Mucosa of rectum (tissue), 2 donors: Measurements from ENCODE around the gene PRICKLE1.

Experiments
- H3K27ac ChIP-seq, 2 donors: one replicate each; pipeline ENCODE4 v1.7.0; 2013; ENCODE audit warnings: inconsistent platforms in 2 of 2, low read depth in 2 of 2, low read length in 2 of 2
- H3K27me3 ChIP-seq, 2 donors: one replicate each; pipeline ENCODE4 v1.7.0; 2013; ENCODE audit warnings: low read length in 2 of 2; ENCODE audit not compliant: control insufficient read depth in 2 of 2, insufficient read depth in 2 of 2
- H3K36me3 ChIP-seq, 2 donors: one replicate each; pipeline ENCODE4 v1.7.0; 2013; ENCODE audit warnings: low read length in 2 of 2; ENCODE audit not compliant: control insufficient read depth in 2 of 2, insufficient read depth in 2 of 2
- H3K4me1 ChIP-seq, 2 donors: one replicate each; pipeline ENCODE4 v1.7.0; 2013; ENCODE audit warnings: low read length in 2 of 2, mild to moderate bottlenecking in 1 of 2; ENCODE audit not compliant: control insufficient read depth in 2 of 2, insufficient read depth in 2 of 2
- H3K4me3 ChIP-seq, 2 donors: one replicate each; pipeline ENCODE4 v1.7.0; 2013; ENCODE audit warnings: low read length in 2 of 2
- H3K9ac ChIP-seq, 2 donors: one replicate each; pipeline ENCODE4 v1.7.0; 2013; ENCODE audit warnings: low read length in 2 of 2, low read depth in 1 of 2, mild to moderate bottlenecking in 1 of 2
- H3K9me3 ChIP-seq, 2 donors: one replicate each; pipeline ENCODE4 v1.7.0; 2013; ENCODE audit warnings: low read length in 2 of 2; ENCODE audit not compliant: control insufficient read depth in 2 of 2
- donor health status: healthy.
- donor health status: Normal muscosa, but diverticular disease.

PRICKLE1 gene

GRCh38 chr12:42615006-42615405 is 25.5 kb upstream of the PRICKLE1 start:
- no peak overlapping the region for H3K9ac ChIP-seq
- H3K27ac ChIP-seq: no peak overlapping the region
- H3K9me3 ChIP-seq: peaks cover 4 to 11% of the 10 kb centered on the region in 2 donors
- H3K27me3 ChIP-seq: no peaks in the 10 kb centered on the region
- H3K4me1 ChIP-seq: no peaks in the 10 kb centered on the region
- H3K36me3 ChIP-seq: no peaks in the 10 kb centered on the region
- H3K4me3 ChIP-seq: no peak overlapping the region

DNA sequence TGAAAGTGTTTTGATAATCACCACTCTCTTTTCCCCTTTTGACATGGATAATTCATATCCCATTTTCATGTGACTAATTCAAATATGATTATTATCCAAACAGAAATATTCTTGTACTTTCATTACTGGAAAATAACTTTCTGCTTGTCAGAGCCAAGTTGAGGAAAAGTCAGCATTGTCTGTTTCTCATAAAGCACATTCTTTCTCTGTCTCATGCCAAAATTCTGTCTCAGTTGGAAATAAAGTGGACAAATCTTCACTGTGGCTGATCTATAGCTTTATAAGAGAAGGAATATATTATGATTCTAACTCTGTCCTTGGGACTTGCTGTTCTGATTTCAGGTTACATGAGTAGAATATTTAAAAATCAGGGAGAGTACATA is 22.7 kb upstream of the PRICKLE1 start:
- Histone ChIP-seq H3K9ac (no peak overlapping the region), H3K27me3 (no peaks in the 10 kb centered on the region), H3K27ac (no peak overlapping the region), H3K36me3 (no peaks in the 10 kb centered on the region), H3K9me3 (no peaks in the 10 kb centered on the region), H3K4me1 (no peaks in the 10 kb centered on the region), H3K4me3 (no peak overlapping the region)

DNA sequence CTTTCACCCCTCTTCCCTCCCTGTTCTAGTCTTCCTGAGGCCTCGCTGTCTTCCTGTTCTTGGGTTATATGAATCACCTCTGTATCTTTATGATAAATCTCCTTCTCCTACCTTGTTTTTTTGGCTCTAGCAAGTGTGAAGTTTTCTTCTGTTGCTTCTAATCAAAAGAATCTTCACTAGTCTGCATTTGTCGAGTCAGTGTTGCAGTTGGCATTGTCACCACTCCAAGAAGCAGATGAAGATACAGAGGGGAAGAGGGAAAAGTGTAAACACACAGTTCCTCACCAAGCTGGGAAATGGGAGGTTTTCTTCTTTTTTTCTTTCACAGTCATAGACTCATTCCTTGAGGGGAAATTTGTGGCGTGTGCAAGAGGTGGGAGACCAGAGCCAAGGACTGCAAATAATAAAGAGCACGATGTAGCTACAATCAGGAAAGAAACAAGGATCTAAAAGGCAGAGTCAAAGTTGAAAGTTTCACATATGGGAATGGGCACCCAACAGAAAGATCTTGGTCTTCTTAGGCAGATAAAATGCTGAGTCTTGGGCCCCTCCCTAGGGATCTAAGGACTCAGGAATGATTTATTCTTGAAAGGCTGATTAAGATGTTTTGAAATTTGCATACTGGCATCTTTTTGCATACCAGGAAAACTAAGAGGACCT is 22.2 kb upstream of the PRICKLE1 start:
- Histone ChIP-seq H3K27me3 (no peaks in the 10 kb centered on the region), H3K9me3 (no peaks in the 10 kb centered on the region), H3K27ac (no peak overlapping the region), H3K4me3 (no peak overlapping the region), H3K9ac (no peak overlapping the region), H3K36me3 (no peaks in the 10 kb centered on the region), H3K4me1 (no peaks in the 10 kb centered on the region)

DNA sequence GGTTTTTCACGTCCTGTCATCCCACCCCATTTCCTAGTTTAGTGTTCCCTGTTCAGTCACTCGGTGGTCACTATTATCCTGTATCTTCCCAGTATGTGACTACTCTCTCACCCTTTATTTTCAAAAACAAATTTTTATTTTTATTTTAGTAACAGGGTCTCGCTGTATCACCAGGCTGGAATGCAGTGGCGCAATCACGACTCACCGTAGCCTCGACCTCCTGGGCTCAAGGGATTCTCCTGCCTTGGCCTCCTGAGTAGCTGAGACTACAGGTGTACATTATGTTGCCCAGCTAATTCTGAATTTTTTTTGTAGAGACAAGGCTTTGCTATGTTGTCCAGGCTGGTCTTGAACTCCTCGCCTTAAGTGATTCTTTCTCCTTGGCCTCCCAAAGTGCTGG is 20.1 kb upstream of the PRICKLE1 start:
- Histone ChIP-seq H3K4me1 (no peaks in the 10 kb centered on the region), H3K9ac (no peak overlapping the region), H3K9me3 (no peaks in the 10 kb centered on the region), H3K36me3 (no peaks in the 10 kb centered on the region), H3K4me3 (no peak overlapping the region), H3K27ac (no peak overlapping the region), H3K27me3 (no peaks in the 10 kb centered on the region)

DNA sequence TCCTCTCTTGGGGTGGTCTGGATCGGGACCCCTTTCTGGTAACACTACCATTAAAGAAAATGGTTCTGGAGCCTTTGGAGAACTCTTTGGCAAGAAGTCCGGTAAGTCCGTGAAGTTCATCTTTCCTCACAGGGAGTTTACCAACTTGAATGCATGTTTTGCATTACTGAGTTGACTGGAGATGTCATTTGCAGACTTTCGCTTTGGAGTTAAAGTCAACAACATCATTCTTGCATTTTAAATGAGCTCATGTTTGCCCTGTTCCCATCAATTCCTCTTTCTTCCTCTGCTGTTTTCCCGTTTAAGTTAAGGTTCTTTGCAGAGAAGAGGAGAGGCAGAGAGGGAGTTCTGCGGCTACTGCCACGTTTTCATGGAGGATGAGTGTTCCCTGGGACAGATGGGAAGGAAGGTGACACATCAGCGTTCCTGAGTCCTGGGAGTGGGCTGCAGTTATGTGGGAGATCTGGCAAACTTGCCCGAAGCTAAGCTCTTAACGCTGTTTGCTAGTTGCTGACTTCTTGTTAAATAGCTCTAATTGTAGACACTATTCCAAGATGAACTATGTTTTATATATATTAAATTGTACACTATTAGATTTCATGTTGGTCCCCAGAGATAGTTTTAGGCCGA is 18.8 kb upstream of the PRICKLE1 start:
- Histone ChIP-seq H3K36me3 (no peaks in the 10 kb centered on the region), H3K4me1 (no peaks in the 10 kb centered on the region), H3K4me3 (no peak overlapping the region), H3K27ac (no peak overlapping the region), H3K9me3 (no peaks in the 10 kb centered on the region), H3K27me3 (no peaks in the 10 kb centered on the region), H3K9ac (no peak overlapping the region)

- Histone ChIP-seq H3K27ac (no peak overlapping the region), H3K9ac (no peak overlapping the region), H3K36me3 (no peaks in the 10 kb centered on the region)
Measured at GRCh38 chr12:42607584-42608058, 18.1 kb upstream of the PRICKLE1 start.

GRCh38 chr12:42606471-42606870 is 16.9 kb upstream of the PRICKLE1 start:
- H3K27ac ChIP-seq: no peak overlapping the region

More at GRCh38 chr12:42607584-42608058, 18.1 kb upstream of the PRICKLE1 start:
- H3K9me3 ChIP-seq: no peaks in the 10 kb centered on the region
- H3K27me3 ChIP-seq: no peaks in the 10 kb centered on the region
- no peaks in the 10 kb centered on the region for H3K4me1 ChIP-seq
- no peak overlapping the region for H3K4me3 ChIP-seq

DNA sequence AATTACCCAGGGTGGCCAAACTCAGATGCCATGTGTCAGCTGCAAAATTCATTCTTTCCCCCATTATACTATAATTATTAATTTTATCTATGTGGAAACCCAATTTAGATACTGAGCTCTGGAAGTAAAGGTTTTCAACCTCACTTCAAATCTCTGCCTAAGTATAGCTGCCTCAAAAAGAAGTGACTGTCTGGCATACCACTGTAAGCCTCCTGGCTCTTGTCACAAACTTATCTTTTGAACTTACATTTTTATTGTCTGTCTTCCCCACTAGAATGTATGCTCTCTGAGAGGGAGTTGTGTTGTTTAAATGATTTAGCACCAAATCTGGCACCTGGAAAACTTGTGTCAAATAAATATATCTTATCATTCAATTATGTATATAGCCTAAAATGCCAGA is 16.1 kb upstream of the PRICKLE1 start:
- Histone ChIP-seq H3K4me3 (no peak overlapping the region), H3K4me1 (no peaks in the 10 kb centered on the region), H3K27ac (no peak overlapping the region), H3K27me3 (no peaks in the 10 kb centered on the region), H3K9ac (no peak overlapping the region), H3K36me3 (no peaks in the 10 kb centered on the region), H3K9me3 (no peaks in the 10 kb centered on the region)

More at GRCh38 chr12:42606471-42606870, 16.9 kb upstream of the PRICKLE1 start:
- Histone ChIP-seq H3K9me3 (no peaks in the 10 kb centered on the region), H3K4me3 (no peak overlapping the region), H3K27me3 (no peaks in the 10 kb centered on the region), H3K9ac (no peak overlapping the region), H3K36me3 (no peaks in the 10 kb centered on the region), H3K4me1 (no peaks in the 10 kb centered on the region)

DNA sequence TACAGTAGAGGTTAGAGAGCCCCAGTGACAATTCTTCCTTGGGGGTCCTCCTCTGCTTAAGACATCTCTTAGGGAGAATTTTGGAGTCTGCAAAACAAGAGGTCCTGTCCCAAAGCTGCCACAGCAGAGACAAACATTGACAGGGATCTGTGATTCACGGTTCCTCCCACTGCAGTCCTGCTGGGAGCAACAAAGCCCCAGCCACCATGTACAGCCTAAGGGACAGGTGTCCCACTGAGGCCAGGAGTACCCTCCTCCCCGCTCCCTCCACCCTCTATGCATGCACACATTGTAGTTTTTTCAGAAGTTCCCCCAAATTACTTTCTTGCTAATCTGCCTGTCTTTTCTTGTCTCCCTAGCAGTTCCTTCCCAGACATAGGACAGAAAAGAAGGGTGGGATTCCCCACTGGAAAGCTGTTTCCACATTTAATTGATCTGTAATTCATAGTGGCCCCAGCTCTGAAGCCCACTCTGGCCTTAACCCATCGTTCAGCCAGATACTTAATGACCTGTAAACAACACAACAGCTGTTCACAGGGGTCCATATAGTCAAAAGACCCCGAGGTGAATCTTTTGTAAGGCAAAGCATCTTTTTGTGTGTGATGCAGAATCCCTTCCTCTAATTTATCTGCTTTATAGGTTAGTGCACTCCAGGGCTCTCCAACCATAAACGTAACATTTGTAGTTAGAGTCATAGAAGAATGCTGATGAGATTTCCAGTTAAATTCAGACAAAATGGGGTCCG is 13.9 kb upstream of the PRICKLE1 start:
- Histone ChIP-seq H3K27me3 (no peaks in the 10 kb centered on the region), H3K36me3 (no peaks in the 10 kb centered on the region), H3K4me1 (no peaks in the 10 kb centered on the region), H3K27ac (no peak overlapping the region), H3K9ac (no peak overlapping the region), H3K9me3 (no peaks in the 10 kb centered on the region), H3K4me3 (no peak overlapping the region)

DNA sequence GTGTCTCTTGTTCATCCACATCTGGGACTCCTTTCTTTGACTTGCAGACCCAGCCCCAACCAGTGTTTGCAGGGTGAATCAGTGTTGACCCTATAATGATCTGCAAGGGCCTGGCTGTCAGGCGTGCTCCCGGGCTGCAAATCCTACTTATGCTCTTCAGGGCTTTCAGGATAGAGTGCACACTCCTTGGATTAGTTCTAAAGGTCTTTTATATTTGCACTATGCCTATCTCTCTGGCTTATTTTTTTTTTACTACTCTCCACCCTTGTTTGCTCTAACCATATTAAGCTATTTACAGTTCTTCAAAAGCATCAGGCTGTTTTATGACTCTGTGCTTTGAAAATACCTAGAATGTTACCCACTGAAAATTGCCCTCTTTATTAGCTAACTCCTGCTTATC is 4.3 kb upstream of the PRICKLE1 start:
- Histone ChIP-seq H3K36me3 (no peaks in the 10 kb centered on the region), H3K4me1 (peaks cover 7 to 18% of the 10 kb centered on the region in 2 donors), H3K27me3 (peaks cover 14 to 26% of the 10 kb centered on the region in 2 donors), H3K9ac (no peak overlapping the region), H3K4me3 (no peak overlapping the region), H3K27ac (no peak overlapping the region), H3K9me3 (no peaks in the 10 kb centered on the region)
